RWPE2 (cell line): ENCODE data around the gene LRRC41.

ENCODE experiments used
- ATAC-seq: fragments of 200-7000 bp; cut with Tn5 transposase; 3 replicates; pipeline ENCODE4 v1.9.1; 2021; ENCODE audit warnings: low read depth
- DNase-seq: peaks from one replicate; pipeline ENCODE4 v3.0.0-alpha.2; 2020; ENCODE audit warnings: low spot score
- H3K27ac ChIP-seq: fragments of 450-650 bp; 2 replicates; pipeline ENCODE4 v1.5.1; 2017; ENCODE audit warnings: mild to moderate bottlenecking; ENCODE audit not compliant: poor library complexity, severe bottlenecking
- H3K27me3 ChIP-seq: fragments of 250-450 bp; sonication (Bioruptor Pico); 2 replicates; pipeline ENCODE4 v1.5.1; 2021; ENCODE audit warnings: mild to moderate bottlenecking, moderate library complexity; ENCODE audit not compliant: insufficient read depth, poor library complexity, severe bottlenecking
- H3K36me3 ChIP-seq: fragments of 250-450 bp; sonication (Bioruptor Pico); 2 replicates; pipeline ENCODE4 v1.5.1; 2020; ENCODE audit warnings: low read depth, mild to moderate bottlenecking, moderate library complexity
- H3K4me1 ChIP-seq: fragments of 250-450 bp; sonication (Bioruptor Pico); 2 replicates; pipeline ENCODE4 v1.5.1; 2021; ENCODE audit warnings: mild to moderate bottlenecking, moderate library complexity; ENCODE audit not compliant: insufficient read depth, poor library complexity, severe bottlenecking
- H3K4me3 ChIP-seq: fragments of 250-450 bp; sonication (Bioruptor Pico); 2 replicates; pipeline ENCODE4 v1.5.1; 2021; ENCODE audit warnings: mild to moderate bottlenecking, moderate library complexity; ENCODE audit not compliant: severe bottlenecking
- H3K9me3 ChIP-seq: fragments of 250-450 bp; sonication (Bioruptor Pico); 2 replicates; pipeline ENCODE4 v1.5.1; 2021; ENCODE audit warnings: mild to moderate bottlenecking, moderate library complexity; ENCODE audit not compliant: severe bottlenecking
- TF ChIP-seq, protein P1 (sequence below): fragments of 450-650 bp; IDR thresholded peaks from one replicate; pipeline ENCODE4 v1.5.1; 2017; ENCODE audit warnings: mild to moderate bottlenecking, moderate library complexity; ENCODE audit not compliant: poor library complexity, severe bottlenecking

The LRRC41 gene

DNA sequence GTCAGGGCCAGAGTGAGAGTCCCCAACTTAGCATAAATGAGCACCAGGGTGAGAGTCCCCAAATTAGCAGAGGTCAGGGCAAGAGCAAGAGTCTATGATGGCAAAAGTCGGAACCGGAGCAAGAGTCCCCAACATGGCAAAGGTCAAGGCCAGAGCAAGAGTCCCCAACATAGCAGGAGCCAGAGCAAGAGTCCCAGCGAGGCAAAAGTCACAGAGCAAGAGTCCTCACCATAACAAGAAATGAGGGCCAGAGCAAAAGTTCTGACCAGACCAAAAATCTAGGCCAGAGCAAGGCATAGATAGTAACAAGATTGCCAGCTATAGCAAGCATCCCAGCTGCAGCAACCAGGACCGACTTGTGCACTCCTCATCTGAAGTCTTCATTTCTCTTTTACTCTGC is 40.3 kb upstream of the LRRC41 start:
- H3K36me3 ChIP-seq, result peaks cover 47% of the 10 kb centered on the region
- no peak for ATAC-seq
- TF ChIP-seq, protein P1, sequence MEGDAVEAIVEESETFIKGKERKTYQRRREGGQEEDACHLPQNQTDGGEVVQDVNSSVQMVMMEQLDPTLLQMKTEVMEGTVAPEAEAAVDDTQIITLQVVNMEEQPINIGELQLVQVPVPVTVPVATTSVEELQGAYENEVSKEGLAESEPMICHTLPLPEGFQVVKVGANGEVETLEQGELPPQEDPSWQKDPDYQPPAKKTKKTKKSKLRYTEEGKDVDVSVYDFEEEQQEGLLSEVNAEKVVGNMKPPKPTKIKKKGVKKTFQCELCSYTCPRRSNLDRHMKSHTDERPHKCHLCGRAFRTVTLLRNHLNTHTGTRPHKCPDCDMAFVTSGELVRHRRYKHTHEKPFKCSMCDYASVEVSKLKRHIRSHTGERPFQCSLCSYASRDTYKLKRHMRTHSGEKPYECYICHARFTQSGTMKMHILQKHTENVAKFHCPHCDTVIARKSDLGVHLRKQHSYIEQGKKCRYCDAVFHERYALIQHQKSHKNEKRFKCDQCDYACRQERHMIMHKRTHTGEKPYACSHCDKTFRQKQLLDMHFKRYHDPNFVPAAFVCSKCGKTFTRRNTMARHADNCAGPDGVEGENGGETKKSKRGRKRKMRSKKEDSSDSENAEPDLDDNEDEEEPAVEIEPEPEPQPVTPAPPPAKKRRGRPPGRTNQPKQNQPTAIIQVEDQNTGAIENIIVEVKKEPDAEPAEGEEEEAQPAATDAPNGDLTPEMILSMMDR, result no peak

DNA sequence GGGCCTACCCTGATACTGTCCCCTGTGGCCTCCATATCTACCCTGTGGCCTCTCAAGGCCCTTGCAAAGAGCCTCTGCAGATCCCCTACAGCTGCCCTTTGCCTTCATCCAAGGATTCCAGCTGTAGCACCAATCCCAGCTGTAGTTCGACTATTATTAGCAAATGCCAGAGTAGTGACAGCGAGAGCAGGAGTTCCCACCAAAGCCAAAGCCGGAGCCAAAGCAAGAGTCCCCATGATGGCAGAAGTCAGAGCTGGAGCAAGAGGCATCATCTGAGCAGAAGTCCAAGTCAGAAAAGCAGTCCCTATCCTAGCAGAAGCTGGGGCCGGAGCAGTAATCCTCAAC is 39.9 kb upstream of the LRRC41 start:
- no peak overlapping the region for H3K27ac ChIP-seq
- DNase-seq (no peak), ATAC-seq (no peak)
- peaks cover 10% of the 10 kb centered on the region for H3K4me1 ChIP-seq
- H3K36me3 ChIP-seq, result peaks cover 44% of the 10 kb centered on the region
- no peaks in the 10 kb centered on the region for H3K9me3 ChIP-seq
- H3K4me3 ChIP-seq, result no peak overlapping the region
- TF ChIP-seq, protein P1, result no peak
- H3K27me3 ChIP-seq, result no peaks in the 10 kb centered on the region

More for the DNA sequence above, 40.3 kb upstream of the LRRC41 start:
- Histone ChIP-seq H3K9me3 (no peaks in the 10 kb centered on the region), H3K4me1 (peaks cover 10% of the 10 kb centered on the region), H3K27me3 (no peaks in the 10 kb centered on the region), H3K4me3 (no peak overlapping the region), H3K27ac (no peak overlapping the region)
- no peak for DNase-seq

DNA sequence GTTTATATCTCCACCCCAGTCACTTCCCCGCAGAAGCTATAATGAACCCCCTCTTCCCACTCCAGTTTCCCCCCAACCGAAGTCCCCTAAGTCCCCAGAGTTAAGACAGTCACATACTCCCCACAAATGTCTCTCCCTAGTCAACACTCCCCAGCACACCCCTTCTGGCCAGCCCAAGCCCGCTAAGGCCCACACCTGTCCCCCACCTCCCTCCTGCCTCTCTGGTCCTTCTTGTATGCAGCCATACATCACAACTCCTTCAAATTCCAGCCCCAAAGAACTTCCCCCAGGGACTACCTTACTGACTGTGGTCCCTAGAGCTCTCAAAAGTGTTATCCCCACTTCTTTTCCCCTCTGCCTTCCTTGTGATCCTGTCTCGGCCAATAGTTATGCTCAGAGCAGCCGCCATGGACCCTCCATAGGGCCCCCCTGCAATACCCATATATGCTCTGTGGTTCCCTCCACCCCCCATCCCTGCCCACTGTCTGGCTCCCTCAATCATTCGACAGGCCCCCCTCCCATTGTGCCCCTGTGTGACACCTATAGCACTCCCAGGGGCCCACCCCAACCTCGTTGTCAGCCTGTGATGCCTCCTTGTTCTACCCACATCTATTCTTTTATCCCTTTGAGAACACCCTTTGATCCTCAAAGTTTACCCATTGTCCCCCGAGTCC is 39.4 kb upstream of the LRRC41 start:
- Histone ChIP-seq H3K9me3 (no peaks in the 10 kb centered on the region), H3K36me3 (peaks cover 38% of the 10 kb centered on the region), H3K4me1 (peaks cover 10% of the 10 kb centered on the region), H3K27ac (no peak overlapping the region), H3K27me3 (no peaks in the 10 kb centered on the region), H3K4me3 (no peak overlapping the region)
- DNase-seq, result no peak
- ATAC-seq, result no peak
- TF ChIP-seq, protein P1, result no peak

DNA sequence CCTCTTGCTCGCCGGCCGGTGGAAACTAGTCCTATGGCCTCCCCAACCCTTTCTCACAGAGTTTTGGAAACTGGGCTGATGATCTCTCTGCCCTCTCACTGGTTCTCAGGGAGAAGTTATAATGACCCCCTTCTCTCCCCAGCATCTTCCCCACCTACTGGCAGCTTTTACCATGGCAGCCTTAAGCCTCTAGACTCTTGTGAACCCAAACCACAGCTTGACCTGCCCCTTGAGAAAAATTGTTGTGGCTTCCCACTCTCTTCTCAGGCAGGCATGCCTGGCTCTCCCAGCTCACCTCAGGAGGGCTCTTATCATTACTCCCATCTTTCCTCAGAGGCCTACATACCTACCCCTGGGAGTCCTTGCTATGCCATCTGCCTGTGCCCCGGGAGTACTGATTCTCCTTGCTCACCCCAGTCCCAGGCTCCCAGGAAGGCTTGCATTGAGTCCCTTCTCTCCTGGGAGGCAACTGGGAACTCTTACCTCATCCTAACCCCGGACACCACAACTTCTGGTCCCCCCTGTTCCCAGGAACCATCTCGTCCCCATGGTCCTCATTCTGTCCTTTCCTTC is 38.8 kb upstream of the LRRC41 start:
- Histone ChIP-seq H3K4me1 (peaks cover 10% of the 10 kb centered on the region), H3K27me3 (no peaks in the 10 kb centered on the region), H3K27ac (peak overlapping the region; percentile 92), H3K36me3 (peaks cover 32% of the 10 kb centered on the region), H3K4me3 (no peak overlapping the region), H3K9me3 (no peaks in the 10 kb centered on the region)
- ATAC-seq (no peak), DNase-seq (no peak)
- TF ChIP-seq, protein P1, result no peak
